Cardiac fibroblast (primary cell): ENCODE results near the gene BCAP29.

Experiments used
- DNase-seq, 2 donors: peaks; one replicate each; pipeline versions ENCODE4 v3.0.0 to v3.0.0-alpha.2; 2010; ENCODE audit warnings: low read depth in 2 of 2
- H3K4me3 ChIP-seq, 2 donors: replicated peaks in 1 of 2; 1 replicate in 1 of 2; 2 replicates in 1 of 2; pipeline ENCODE4 v1.5.1; 2011; ENCODE audit warnings: low read depth in 2 of 2, low read length in 2 of 2, mild to moderate bottlenecking in 2 of 2, moderate library complexity in 1 of 2
- CTCF ChIP-seq: IDR thresholded peaks from one replicate; pipeline ENCODE4 v1.5.1; 2011; ENCODE audit warnings: low read depth, mild to moderate bottlenecking, low read length, inconsistent platforms

The BCAP29 gene

GRCh38 chr7:107605218-107605815 is 25.3 kb downstream of the BCAP29 start:
- no peak for TF ChIP-seq CTCF
- no peak for DNase-seq
- no peak overlapping the region for H3K4me3 ChIP-seq

GRCh38 chr7:107606303-107606702 is 26.3 kb downstream of the BCAP29 start:
- DNase-seq, result no peak
- no peak overlapping the region for H3K4me3 ChIP-seq
- no peak for TF ChIP-seq CTCF

- no peak for TF ChIP-seq CTCF
- DNase-seq, result peak; percentile 14 to 67
- H3K4me3 ChIP-seq, result no peak overlapping the region
Measured at GRCh38 chr7:107609811-107610261, 29.8 kb downstream of the BCAP29 start.

- peak in 1 of 2 donors; percentile 71 for DNase-seq
- TF ChIP-seq CTCF, result no peak
Measured at GRCh38 chr7:107610323-107610722, 30.3 kb downstream of the BCAP29 start.

GRCh38 chr7:107613439-107613838 is 33.4 kb downstream of the BCAP29 start:
- TF ChIP-seq CTCF, result no peak
- no peak for DNase-seq
- no peak overlapping the region for H3K4me3 ChIP-seq

More at GRCh38 chr7:107610323-107610722, 30.3 kb downstream of the BCAP29 start:
- no peak overlapping the region for H3K4me3 ChIP-seq

- DNase-seq, result peak in 1 of 2 donors; percentile 32
- TF ChIP-seq CTCF, result no peak
- no peak overlapping the region for H3K4me3 ChIP-seq
Measured at GRCh38 chr7:107613948-107614347, 33.9 kb downstream of the BCAP29 start.

GRCh38 chr7:107614425-107614824 is 34.4 kb downstream of the BCAP29 start:
- peak; percentile 73 to 82 for DNase-seq
- H3K4me3 ChIP-seq, result no peak overlapping the region

More at GRCh38 chr7:107614425-107614824, 34.4 kb downstream of the BCAP29 start:
- no peak for TF ChIP-seq CTCF
